Calu3 (cell line): ENCODE measurements around the gene NPM3. TPM values are rescaled to one million over a fixed set of nuclear protein-coding genes. Genes with fewer than 3 reads are reported as not detected.

ENCODE experiments used
- BruUV-seq: library from RNA; stranded (reverse); fragments of 400-500 nt; replicated peaks from 2 replicates; lab custom pipeline; 2021; lab: Mats Ljungman, UMichigan
- CTCF ChIA-PET: fragments of 300-600 bp; sonication (Branson Sonifier 250); formaldehyde crosslinking; loops from one replicate; lab custom pipeline; 2022; ENCODE audit warnings: antibody characterized with exemption; lab: Charles Lee
- DNase-seq: peaks from one replicate; pipeline ENCODE4 v3.0.0; 2022
- H3K27ac Mint-ChIP-seq: one replicate; pipeline ENCODE4 v1.8.0; 2022; ENCODE audit warnings: mixed read lengths; ENCODE audit not compliant: unreplicated experiment
- H3K27me3 Mint-ChIP-seq: one replicate; pipeline ENCODE4 v1.8.0; 2022; ENCODE audit warnings: mixed read lengths; ENCODE audit not compliant: unreplicated experiment
- H3K36me3 Mint-ChIP-seq: one replicate; pipeline ENCODE4 v1.8.0; 2022; ENCODE audit warnings: mild to moderate bottlenecking, moderate library complexity, mixed read lengths; ENCODE audit not compliant: insufficient read depth, unreplicated experiment
- H3K4me1 Mint-ChIP-seq: one replicate; pipeline ENCODE4 v1.8.0; 2022; ENCODE audit warnings: mild to moderate bottlenecking, low read depth, mixed read lengths; ENCODE audit not compliant: unreplicated experiment
- H3K4me3 Mint-ChIP-seq: one replicate; pipeline ENCODE4 v1.8.0; 2022; ENCODE audit warnings: mild to moderate bottlenecking, low read depth, moderate library complexity, mixed read lengths; ENCODE audit not compliant: unreplicated experiment
- H3K9me3 Mint-ChIP-seq: one replicate; pipeline ENCODE4 v1.8.0; 2022; ENCODE audit warnings: low read depth, mixed read lengths; ENCODE audit not compliant: unreplicated experiment
- intact Hi-C: fragments of 100-400 bp; cut with micrococcal nuclease; formaldehyde crosslinking; loops from one replicate; pipeline ENCODE4 v1.10.0; 2022; ENCODE audit not compliant: unreplicated experiment
- total RNA-seq: library from RNA; stranded (reverse); gene quantifications from 2 replicates; pipeline ENCODE4 v1.2.3, GENCODE V29; 2022
- TF ChIP-seq, protein P1 (sequence below): fragments of 200-600 bp; IDR thresholded peaks from one replicate; pipeline ENCODE4 v1.8.0; 2022; ENCODE audit warnings: antibody characterized with exemption; ENCODE audit not compliant: unreplicated experiment

Gene NPM3
- total RNA-seq, 1 experiment from 2014 or later = 51.5 TPM

DNA sequence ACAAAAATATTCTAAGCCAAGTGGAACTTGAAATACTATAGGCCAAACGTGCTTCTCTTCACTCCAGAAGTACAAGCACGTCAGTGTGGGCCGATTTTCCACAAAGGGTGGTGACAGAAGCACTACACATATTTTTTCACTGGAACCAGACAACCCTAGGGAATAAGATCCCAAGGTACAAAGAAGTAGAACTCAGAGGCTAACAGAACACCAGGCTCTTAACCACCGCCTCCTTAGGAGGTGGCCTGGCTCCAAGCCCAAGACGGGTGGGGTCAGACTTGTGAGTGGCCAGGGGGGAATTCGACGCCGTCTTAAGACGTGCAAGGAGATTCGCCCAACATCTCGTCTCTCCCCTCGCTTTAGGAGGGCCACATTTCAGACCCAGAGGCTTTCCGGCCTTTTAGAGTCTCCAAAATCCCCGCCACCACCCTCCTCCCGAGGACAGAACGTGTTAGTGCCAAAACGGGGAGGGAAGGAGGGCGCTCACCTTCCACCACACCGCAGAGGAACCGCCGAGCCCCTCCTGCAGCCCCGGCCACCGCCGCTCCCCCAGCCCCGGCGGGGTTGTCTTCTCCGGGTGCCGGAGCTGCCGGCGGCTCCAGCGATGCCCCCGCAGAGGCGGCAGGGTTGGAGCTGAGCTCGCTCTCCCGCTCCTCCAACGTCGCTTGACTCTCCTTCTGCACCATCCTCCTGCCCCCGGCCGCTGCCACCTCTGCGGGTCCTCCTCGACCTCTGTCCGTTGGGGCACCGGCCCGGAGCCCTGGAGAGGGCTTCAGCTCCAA is 34.3 kb upstream of the NPM3 start:
- Mint-ChIP-seq H3K4me3 (peak overlapping the region; percentile 90), H3K27me3 (no peaks in the 10 kb centered on the region), H3K27ac (peak overlapping the region; percentile 89), H3K9me3 (no peaks in the 10 kb centered on the region), H3K4me1 (peaks cover 7% of the 10 kb centered on the region), H3K36me3 (peaks cover 57% of the 10 kb centered on the region)
- intact Hi-C loops = no loop called here
- CTCF ChIA-PET = interaction anchor here (1.1 to 2.2 kb wide), 3 partner anchors 23 to 36 kb away, joined by 4 to 22 read pairs (median 4); no protein-coding TSS in a partner anchor
- DNase-seq = peak; percentile 78
- BruUV-seq = TSS peak; percentile 65
- TF ChIP-seq, protein P1, sequence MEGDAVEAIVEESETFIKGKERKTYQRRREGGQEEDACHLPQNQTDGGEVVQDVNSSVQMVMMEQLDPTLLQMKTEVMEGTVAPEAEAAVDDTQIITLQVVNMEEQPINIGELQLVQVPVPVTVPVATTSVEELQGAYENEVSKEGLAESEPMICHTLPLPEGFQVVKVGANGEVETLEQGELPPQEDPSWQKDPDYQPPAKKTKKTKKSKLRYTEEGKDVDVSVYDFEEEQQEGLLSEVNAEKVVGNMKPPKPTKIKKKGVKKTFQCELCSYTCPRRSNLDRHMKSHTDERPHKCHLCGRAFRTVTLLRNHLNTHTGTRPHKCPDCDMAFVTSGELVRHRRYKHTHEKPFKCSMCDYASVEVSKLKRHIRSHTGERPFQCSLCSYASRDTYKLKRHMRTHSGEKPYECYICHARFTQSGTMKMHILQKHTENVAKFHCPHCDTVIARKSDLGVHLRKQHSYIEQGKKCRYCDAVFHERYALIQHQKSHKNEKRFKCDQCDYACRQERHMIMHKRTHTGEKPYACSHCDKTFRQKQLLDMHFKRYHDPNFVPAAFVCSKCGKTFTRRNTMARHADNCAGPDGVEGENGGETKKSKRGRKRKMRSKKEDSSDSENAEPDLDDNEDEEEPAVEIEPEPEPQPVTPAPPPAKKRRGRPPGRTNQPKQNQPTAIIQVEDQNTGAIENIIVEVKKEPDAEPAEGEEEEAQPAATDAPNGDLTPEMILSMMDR = no peak

DNA sequence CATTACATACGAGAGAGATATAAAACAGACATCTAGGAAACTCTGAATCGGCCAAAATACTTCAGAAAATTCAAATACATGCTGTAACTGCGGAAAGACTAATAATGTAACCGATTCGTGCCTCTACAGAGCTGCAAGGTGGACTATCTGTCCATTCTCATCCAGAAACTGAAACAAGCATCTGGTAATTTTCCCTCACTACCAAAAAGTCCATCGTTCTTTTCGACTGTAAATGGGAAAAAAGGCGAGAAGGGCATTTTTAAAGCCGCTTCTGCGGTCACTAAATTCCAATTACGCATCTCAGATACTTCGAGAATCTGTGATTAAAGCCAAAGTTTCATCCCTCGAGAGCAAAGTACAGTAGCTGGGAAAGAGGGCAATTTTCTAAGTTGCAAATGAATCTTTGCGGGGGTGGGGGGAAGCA is 33.7 kb upstream of the NPM3 start:
- Mint-ChIP-seq H3K36me3 (peaks cover 58% of the 10 kb centered on the region), H3K9me3 (no peaks in the 10 kb centered on the region), H3K27ac (peak overlapping the region; percentile 89), H3K4me3 (peak overlapping the region; percentile 90), H3K27me3 (no peaks in the 10 kb centered on the region), H3K4me1 (peaks cover 7% of the 10 kb centered on the region)
- TF ChIP-seq, protein P1 = no peak
- CTCF ChIA-PET = no interaction called here
- BruUV-seq = TSS peak; percentile 41
- intact Hi-C loops = no loop called here
- no peak for DNase-seq

GRCh38 chr10:101816376-101816775 is 33.1 kb upstream of the NPM3 start:
- H3K4me3 Mint-ChIP-seq = peak overlapping the region; percentile 90
- peak overlapping the region; percentile 77 for H3K27ac Mint-ChIP-seq
- TF ChIP-seq, protein P1 = no peak
- no peaks in the 10 kb centered on the region for H3K9me3 Mint-ChIP-seq
- peaks cover 58% of the 10 kb centered on the region for H3K36me3 Mint-ChIP-seq
- DNase-seq = no peak
- no TSS peak for BruUV-seq
- CTCF ChIA-PET = interaction anchor here (0.6 kb wide), 1 partner anchor 478 kb away, joined by 3 read pairs; no protein-coding TSS in a partner anchor
- intact Hi-C loops = no loop called here
- peaks cover 7% of the 10 kb centered on the region for H3K4me1 Mint-ChIP-seq
- H3K27me3 Mint-ChIP-seq = no peaks in the 10 kb centered on the region

- CTCF ChIA-PET = no interaction called here
- no peak for DNase-seq
- H3K4me3 Mint-ChIP-seq = peak overlapping the region; percentile 90
- TF ChIP-seq, protein P1 = no peak
- H3K27ac Mint-ChIP-seq = no peak overlapping the region
- H3K36me3 Mint-ChIP-seq = peaks cover 61% of the 10 kb centered on the region
- no TSS peak for BruUV-seq
- intact Hi-C loops = no loop called here
- no peaks in the 10 kb centered on the region for H3K27me3 Mint-ChIP-seq
- peaks cover 7% of the 10 kb centered on the region for H3K4me1 Mint-ChIP-seq
- no peaks in the 10 kb centered on the region for H3K9me3 Mint-ChIP-seq
Observed at GRCh38 chr10:101814466-101815071, 31.3 kb upstream of the NPM3 start.
